GM23338 (cell line): Measurements from ENCODE around the gene CLASRP.

Experiments
- CREB1 ChIP-seq: fragments of 250-450 bp; sonication (Bioruptor Pico); IDR thresholded peaks from 2 replicates; pipeline ENCODE4 v1.5.0; 2020; ENCODE audit warnings: low read depth, mild to moderate bottlenecking, moderate library complexity
- EZH2 ChIP-seq: fragments of 200-600 bp; sonication (generic); IDR thresholded peaks from one replicate; pipeline ENCODE4 v1.8.0; 2017; ENCODE audit warnings: antibody characterized with exemption, mild to moderate bottlenecking, low read depth; ENCODE audit not compliant: unreplicated experiment
- EZH2phosphoT487 ChIP-seq: fragments of 200-600 bp; sonication (generic); IDR thresholded peaks from one replicate; pipeline ENCODE4 v1.8.1; 2018; ENCODE audit warnings: antibody characterized with exemption; ENCODE audit not compliant: unreplicated experiment
- JUNB ChIP-seq: IDR thresholded peaks from one replicate; pipeline ENCODE4 v1.6.1; 2016; ENCODE audit warnings: antibody characterized with exemption; ENCODE audit not compliant: unreplicated experiment
- NANOG ChIP-seq: IDR thresholded peaks from 2 replicates; pipeline ENCODE4 v1.6.1; 2016; ENCODE audit warnings: antibody characterized with exemption, borderline replicate concordance
- POLR2AphosphoS5 ChIP-seq: IDR thresholded peaks from 2 replicates; pipeline ENCODE4 v1.6.1; 2016; ENCODE audit warnings: antibody characterized with exemption, low read depth
- REST ChIP-seq: IDR thresholded peaks from one replicate; pipeline ENCODE4 v1.6.1; 2018; ENCODE audit warnings: antibody characterized with exemption; ENCODE audit not compliant: unreplicated experiment
- ZNF114 ChIP-seq: fragments of 250-450 bp; sonication (Bioruptor Pico); IDR thresholded peaks from 2 replicates; pipeline ENCODE4 v1.5.0; 2020; ENCODE audit warnings: mild to moderate bottlenecking, moderate library complexity
- ZNF331 ChIP-seq: fragments of 250-450 bp; sonication (Bioruptor Pico); IDR thresholded peaks from 2 replicates; pipeline ENCODE4 v1.5.0; 2020; ENCODE audit warnings: low read depth, mild to moderate bottlenecking, moderate library complexity
- ZNF462 ChIP-seq: fragments of 250-450 bp; sonication (Bioruptor Pico); IDR thresholded peaks from 2 replicates; pipeline ENCODE4 v1.5.0; 2020; ENCODE audit warnings: mild to moderate bottlenecking, moderate library complexity
- TF ChIP-seq, protein P1 (sequence below), 2 experiments: fragments of 200-600 bp in 1 of 2; sonication (generic) in 1 of 2; conservative IDR thresholded peaks; 2 replicates each; pipeline versions ENCODE4 v1.5.1 to v1.6.1; 2016 to 2017; ENCODE audit warnings: antibody characterized with exemption in 2 of 2, low read depth in 2 of 2, mild to moderate bottlenecking in 2 of 2, moderate library complexity in 1 of 2
- TF ChIP-seq, protein P2 (sequence below): IDR thresholded peaks from 2 replicates; pipeline ENCODE4 v1.6.1; 2016; ENCODE audit warnings: antibody characterized with exemption

DNA sequence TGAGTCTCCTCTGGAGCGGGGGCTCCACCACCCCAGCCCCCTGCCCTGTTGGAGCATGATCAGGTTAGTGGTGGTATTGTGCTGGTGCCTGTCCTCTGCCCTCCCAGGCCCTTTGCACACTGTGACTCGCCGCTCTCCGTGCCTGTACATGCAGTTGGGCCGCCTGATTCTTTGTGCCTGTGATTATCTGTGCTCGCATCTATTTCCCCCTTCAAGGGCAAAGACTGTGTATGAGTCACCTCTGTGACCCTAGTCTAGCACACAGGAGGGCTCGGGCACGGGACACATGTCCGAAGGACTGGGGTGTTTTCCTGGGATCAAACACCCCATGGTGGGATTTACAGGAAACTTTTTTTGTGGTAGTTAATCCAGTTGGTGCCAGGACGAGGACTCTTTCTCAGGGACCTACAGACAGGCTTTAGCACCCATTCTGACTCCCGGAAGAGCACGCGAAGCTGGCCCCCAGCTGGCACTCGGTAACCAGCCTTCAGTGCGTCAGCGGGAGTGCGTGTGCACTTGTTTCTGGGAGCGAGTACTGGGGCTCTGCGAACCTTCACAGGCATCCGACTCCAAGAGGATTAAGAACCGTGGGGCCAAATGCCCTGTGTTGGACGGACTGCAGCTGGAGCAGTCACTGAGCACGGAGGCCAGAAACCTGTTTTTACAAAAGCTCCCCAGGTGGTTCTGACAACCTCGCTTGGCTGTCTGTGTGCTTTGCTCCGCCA, 60.8 kb downstream of the CLASRP start:
- TF ChIP-seq, protein P1, sequence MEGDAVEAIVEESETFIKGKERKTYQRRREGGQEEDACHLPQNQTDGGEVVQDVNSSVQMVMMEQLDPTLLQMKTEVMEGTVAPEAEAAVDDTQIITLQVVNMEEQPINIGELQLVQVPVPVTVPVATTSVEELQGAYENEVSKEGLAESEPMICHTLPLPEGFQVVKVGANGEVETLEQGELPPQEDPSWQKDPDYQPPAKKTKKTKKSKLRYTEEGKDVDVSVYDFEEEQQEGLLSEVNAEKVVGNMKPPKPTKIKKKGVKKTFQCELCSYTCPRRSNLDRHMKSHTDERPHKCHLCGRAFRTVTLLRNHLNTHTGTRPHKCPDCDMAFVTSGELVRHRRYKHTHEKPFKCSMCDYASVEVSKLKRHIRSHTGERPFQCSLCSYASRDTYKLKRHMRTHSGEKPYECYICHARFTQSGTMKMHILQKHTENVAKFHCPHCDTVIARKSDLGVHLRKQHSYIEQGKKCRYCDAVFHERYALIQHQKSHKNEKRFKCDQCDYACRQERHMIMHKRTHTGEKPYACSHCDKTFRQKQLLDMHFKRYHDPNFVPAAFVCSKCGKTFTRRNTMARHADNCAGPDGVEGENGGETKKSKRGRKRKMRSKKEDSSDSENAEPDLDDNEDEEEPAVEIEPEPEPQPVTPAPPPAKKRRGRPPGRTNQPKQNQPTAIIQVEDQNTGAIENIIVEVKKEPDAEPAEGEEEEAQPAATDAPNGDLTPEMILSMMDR (conservative IDR thresholded peaks at IDR 0.05; ENCODE audit: low read depth in 2 of 2): no peak
- TF ChIP-seq POLR2AphosphoS5: no peak
- no peak for TF ChIP-seq CREB1 (CRISPR knock-in tag)
- no peak for TF ChIP-seq REST
- no peak for TF ChIP-seq EZH2
- TF ChIP-seq NANOG: no peak
- no peak for TF ChIP-seq ZNF331 (CRISPR knock-in tag)
- no peak for TF ChIP-seq EZH2phosphoT487
- TF ChIP-seq JUNB: no peak
- TF ChIP-seq, protein P2, sequence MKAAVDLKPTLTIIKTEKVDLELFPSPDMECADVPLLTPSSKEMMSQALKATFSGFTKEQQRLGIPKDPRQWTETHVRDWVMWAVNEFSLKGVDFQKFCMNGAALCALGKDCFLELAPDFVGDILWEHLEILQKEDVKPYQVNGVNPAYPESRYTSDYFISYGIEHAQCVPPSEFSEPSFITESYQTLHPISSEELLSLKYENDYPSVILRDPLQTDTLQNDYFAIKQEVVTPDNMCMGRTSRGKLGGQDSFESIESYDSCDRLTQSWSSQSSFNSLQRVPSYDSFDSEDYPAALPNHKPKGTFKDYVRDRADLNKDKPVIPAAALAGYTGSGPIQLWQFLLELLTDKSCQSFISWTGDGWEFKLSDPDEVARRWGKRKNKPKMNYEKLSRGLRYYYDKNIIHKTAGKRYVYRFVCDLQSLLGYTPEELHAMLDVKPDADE: no peak
- TF ChIP-seq ZNF114: no peak
- TF ChIP-seq ZNF462: no peak
